HG02970 (cell line): ENCODE measurements around the gene CUL2.
"Not testable (repeated sequence)": the region's sequence is repeated elsewhere in the genome, so short reads cannot be mapped to it uniquely, and the experiment has no call there.

ENCODE experiments used
- ATAC-seq: cut with Tn5 transposase; IDR thresholded peaks from one replicate; pipeline ENCODE4 v1.9.1; 2021; ENCODE audit warnings: mild to moderate bottlenecking, moderate library complexity, moderate number of reproducible peaks; ENCODE audit not compliant: unreplicated experiment, low FRiP score

The CUL2 gene

DNA sequence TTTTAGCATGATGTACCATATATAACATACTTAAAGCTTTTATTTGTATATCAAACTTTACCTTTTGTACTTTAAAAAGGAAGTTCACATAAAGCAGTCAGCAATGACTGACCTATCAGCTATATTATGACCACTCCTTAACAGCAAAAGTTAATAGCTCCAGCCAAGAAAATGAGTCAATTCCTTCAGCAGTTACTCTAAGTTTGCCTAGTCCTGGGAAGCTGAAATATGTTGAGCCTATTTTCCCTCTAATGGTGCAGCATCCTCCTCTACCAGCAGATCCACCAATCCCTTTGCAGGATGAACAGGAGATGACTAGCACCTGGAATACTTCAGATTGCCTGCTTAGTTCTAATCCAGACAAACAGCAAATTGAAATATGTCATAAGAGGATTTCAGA lies 64.2 kb downstream of the CUL2 start:
- ATAC-seq, result no peak

- ATAC-seq, result no peak
Observed at GRCh38 chr10:35020481-35020880, 69.7 kb downstream of the CUL2 start.

- no peak for ATAC-seq
Observed at GRCh38 chr10:35019041-35020024, 70.8 kb downstream of the CUL2 start.

GRCh38 chr10:35017608-35018007 lies 72.5 kb downstream of the CUL2 start:
- no peak for ATAC-seq

DNA sequence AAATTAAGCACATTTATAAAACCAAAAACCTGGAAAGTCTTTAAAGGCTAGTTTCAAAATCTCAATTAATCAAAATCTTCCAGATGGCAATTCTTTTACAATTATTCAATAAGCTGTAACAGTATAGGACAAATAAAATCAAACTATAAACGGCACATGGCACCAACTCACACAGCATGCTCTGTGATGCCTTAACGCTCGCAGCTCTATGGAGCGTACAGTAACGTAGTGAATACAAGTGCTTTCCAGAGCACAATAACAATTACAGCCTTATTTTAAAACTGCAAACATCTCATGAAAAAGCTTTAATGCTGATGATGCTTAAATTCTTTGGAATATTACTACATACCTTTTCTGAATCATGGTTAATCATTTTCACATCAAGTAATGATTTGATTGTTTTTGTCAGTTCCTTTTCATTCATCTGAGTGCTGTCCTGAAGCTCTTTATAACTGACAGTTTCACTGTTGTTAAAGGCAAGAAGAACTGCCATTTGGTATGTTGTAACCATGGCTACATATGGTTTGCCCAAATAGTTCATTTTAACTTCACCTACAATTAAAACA lies 74.2 kb downstream of the CUL2 start:
- no peak for ATAC-seq

- ATAC-seq, result no peak
Observed at GRCh38 chr10:35012781-35013180, 77.4 kb downstream of the CUL2 start.

DNA sequence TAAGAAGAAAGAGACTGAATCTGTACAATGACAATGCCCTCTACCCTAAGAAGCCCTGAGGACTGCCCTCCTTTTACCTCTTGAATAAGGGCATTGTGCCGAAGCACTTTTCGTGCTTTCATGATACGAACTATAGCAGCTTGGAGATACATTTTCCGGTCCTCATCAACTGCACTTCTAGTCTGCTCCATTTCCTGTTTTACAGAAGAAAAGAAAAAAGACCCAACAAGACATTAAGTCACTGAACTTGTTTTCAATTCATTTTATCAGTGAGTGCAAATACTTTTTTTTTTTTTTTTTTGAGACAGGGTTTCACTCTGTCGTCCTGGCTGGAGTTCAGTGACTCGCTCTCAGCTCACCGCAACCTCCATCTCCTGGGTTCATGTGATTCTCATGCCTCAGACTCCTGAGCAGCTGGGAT lies 78.4 kb downstream of the CUL2 start:
- no peak for ATAC-seq

GRCh38 chr10:35007858-35008301 lies 82.3 kb downstream of the CUL2 start:
- ATAC-seq, result no peak

- no peak for ATAC-seq
Observed at GRCh38 chr10:35006836-35007235, 83.3 kb downstream of the CUL2 start.

DNA sequence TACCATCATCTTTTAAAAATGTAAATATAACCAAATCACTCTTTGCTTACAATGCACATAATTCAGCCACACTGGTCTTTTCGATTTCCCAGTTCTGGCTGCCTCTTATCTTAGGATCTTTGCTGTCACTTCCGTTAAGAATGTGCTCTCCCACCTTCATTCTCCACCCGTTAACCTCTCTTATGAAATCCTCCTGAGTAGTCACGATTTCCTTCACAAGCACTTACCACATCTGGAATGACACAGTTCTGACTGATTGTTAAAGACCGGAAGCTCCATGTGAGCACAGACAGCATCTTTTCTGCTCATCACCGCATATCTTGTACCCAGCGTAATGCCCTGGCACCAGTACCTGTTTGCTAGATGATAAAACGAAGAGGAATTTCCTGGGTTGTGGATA lies 84.3 kb downstream of the CUL2 start:
- ATAC-seq, result no peak

GRCh38 chr10:35004651-35005050 lies 85.5 kb downstream of the CUL2 start:
- no peak for ATAC-seq

DNA sequence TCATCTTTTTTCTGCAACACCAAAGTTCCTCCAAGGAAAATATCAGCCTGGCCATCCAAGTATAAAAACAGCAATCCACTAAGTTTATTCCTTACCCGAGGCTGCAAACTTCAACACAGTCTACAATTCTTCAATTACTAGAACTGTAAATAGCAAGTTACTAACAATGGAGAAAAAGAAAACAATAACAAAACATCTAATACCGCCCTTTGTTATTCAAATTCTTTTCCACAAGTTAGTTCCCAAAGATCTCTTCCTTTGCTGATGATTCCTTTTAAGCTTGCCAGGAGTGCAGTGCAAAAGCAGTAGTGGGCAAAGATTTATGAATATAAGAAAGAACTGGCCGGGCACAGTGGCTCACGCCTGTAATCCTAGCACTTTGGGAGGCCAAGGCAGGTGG lies 86.2 kb downstream of the CUL2 start:
- ATAC-seq, result no peak

- ATAC-seq, result no peak
Observed at GRCh38 chr10:35000936-35001335, 89.2 kb downstream of the CUL2 start.

DNA sequence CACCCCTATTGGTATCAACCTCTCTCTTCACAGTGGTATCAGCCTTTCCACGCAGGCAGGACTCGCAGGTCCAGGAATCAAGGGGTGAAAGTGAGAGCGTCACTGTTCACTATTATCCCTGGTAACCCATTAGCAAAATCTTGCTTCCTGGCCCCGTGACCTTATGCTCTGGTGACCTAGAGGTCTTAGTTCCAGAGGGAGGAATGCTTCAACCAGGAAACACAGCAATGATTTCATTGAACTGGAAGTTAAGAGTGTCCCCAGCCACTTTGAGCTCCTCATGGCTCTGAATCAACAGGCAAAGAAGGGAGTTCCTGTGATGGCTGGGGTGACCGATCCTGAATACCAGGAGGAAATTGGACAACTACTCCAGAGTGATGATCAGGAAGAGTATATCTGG lies 90.6 kb downstream of the CUL2 start:
- no peak for ATAC-seq

- ATAC-seq, result no peak
Observed at GRCh38 chr10:34998940-34999339, 91.2 kb downstream of the CUL2 start.

DNA sequence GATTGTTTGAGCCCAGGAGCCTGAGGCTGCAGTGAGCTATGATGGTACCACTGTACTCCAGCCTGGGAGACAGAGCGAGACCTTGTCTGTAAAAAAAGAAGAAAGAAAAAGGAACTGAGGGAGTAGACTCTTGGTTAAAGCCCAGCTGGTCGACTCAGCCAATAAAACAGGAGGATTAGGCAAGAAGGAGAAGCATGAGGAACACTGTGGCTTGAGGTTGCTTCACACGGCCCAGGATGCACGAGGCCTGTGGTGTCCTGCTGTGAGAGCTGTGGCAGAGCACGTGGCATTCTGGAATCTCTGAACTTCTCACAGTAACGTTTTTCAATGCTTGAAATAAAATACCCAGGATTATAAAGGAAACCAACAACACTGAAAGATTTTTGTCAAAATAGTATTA lies 93.3 kb downstream of the CUL2 start:
- no peak for ATAC-seq

GRCh38 chr10:34995925-34996324 lies 94.2 kb downstream of the CUL2 start:
- no peak for ATAC-seq

DNA sequence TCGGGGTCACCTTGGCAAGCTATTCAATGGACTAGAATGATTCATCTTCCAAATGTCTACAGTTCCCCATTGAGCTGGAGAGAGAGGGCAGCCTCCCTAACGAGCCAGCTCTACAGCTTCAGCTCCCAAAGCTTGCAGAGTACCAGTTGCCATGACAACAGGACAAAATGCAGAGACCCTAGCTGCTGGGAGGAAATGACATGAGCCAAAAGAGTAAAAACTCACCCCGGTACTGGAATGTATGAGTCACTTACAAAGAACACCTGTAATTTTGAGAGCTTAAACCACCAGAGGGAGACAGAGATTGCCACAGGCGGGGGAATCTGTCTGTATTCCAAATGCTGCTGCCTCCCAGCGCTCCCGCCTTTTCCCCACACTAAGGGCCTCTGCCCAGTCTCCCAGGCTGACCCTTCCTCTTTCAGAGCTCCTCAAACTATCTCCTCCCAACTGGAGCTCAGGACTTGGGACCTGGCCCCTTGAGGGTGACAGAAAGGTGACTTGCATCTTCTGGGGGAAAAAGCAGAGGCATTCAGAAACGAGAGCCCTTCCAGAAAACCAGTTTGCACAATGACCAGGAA lies 95.5 kb downstream of the CUL2 start:
- ATAC-seq, result peak; percentile 88

GRCh38 chr10:34993782-34994181 lies 96.4 kb downstream of the CUL2 start:
- ATAC-seq, result no peak

DNA sequence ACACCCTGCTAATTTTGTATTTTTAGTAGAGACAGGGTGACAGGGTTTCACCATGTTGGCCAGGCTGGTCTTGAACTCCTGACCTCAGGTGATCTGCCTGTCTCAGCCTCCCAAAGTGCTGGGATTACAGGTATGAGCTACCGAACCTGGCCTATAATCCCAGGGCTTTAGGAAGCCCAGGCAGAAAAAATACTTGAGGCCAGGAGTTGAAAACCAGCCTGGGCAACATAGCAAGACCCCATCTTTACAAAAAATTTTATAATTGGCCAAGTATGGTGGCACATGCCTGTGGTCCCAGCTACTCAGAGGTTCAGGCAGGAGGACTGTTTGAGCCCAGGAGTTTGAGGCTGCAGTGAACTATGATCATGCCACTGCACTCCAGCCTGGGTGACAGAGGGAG lies 99.0 kb downstream of the CUL2 start:
- not testable (repeated sequence) for ATAC-seq

DNA sequence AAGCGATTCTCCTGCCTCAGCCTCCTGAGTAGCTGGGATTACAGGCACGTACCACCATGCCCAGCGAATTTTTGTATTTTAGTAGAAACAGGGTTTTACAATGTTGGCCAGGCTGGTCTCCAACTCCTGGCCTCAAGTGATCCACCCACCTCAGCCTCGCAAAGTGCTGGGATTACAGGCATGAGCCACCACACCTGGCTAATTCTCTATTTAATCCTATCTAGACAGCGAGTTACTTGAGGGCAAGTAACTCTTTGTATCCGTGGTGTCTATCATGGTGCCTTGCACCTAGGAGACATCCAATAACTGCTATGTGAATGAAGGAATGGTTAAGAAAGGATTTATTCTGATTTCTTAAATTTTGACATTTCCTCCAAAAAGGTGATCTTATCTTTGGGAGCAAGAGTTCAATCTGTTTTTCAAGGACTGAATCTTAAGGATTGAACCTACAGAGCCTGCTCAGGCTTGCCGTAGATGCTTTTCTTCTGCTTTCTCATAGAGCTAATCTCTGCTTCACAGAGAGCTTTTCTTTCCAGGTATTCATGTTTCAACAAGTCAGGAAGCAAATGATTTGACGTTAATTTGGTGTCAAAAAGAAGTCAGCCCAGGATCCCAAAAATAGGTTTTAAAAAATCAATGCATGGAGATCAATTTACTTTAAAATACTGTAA lies 101.6 kb downstream of the CUL2 start:
- no peak for ATAC-seq
